ENCODE data around the gene NR5A1.

The NR5A1 gene

DNA sequence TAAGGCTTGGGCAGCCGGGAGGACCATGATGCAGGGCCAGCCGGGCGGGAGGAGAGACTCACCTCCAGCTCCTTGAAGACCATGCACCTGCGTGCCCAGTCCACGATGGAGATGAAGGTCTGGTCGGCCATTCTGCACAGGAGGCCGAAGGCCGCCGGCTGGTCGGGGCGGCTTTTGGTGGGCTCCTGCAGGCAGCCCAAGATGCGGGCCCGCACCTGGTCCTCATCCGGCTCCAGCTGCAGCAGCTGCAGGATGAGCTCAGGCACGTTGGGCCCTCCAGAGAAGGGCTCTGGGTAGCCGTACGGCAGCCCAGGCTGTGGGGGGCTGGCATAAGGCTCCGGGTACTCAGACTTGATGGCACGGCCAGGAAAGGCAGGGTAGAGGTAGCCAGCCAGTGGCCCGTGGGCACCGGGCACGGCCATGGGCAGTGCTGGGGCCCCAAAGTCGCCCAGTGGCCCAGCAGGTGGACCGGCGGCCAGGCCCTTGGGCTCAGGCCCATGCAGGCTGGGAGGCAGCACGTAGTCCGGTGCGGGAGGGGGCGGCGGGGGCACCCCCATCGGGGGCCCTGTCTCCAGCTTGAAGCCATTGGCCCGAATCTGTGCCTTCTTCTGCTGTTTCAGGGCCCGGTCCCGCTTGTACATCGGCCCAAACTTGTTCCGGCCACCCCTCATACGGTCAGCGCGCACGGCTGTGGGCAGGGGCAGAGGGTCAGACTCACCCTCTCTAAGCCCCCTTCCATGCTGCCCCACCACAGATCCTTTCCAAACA lies 7.0 kb downstream of the NR5A1 start:
- no peaks in the 10 kb centered on the region for H3K36me3 ChIP-seq (ENCODE audit: control insufficient read depth in 4 of 4, insufficient read depth in 4 of 4, low read length in 3 of 4)
- WGBS (ENCODE audit: insufficient coverage) = 96% methylated on average over 37 of the region's 40 CpGs
- POLR2A ChIA-PET = no interaction called here
- no peaks in the 10 kb centered on the region for H3K9me3 ChIP-seq (ENCODE audit: control extremely low read depth in 1 of 5, control insufficient read depth in 4 of 5, insufficient read depth in 2 of 5, low read depth in 1 of 5, low read length in 4 of 5)
- H3K4me1 ChIP-seq (ENCODE audit: control extremely low read depth in 1 of 4, control insufficient read depth in 4 of 4, insufficient read depth in 4 of 4, low read length in 3 of 4) = peaks cover 0 to 46% (median 37%) of the 10 kb centered on the region in 4 experiments
- no peak for DNase-seq
- H3K4me3 ChIP-seq (ENCODE audit: control insufficient read depth in 1 of 7, extremely low read depth in 1 of 7, insufficient read depth in 4 of 7, low read depth in 2 of 7, low read length in 6 of 7) = no peak overlapping the region
- no peak overlapping the region for H3K27ac ChIP-seq (ENCODE audit: insufficient read depth in 1 of 2, low read depth in 1 of 2, low read length in 2 of 2, poor library complexity in 1 of 2, severe bottlenecking in 2 of 2)
- H3K27me3 ChIP-seq (replicated peaks in 2 of 5; ENCODE audit: control insufficient read depth in 4 of 5, insufficient read depth in 5 of 5, low read length in 4 of 5) = peaks cover 0 to 41% (median 14%) of the 10 kb centered on the region in 5 experiments
- CTCF ChIA-PET = interaction anchor here (0.8 to 1.3 kb wide), 3 partner anchors 10 to 60 kb away, joined by 3 to 5 read pairs (median 3); no protein-coding TSS in a partner anchor

DNA sequence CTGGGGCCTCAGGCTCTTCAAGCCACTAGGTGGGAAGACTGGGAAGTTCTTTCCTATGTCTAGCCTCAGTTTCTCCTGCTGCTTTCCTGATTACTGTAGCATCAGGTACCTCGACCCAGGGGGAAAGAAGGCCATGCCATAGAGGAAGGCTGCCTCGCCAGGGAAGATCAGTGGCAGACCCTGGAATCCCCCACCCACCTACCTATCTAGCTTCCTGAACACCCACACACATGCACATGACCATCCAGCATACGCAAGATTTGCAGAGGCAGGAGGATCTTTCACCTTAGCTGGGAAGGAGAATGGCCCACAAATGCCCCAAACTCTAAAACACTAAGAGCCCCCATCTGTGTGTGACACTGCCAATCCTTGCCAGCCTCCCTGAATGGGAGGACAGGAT lies 8.0 kb downstream of the NR5A1 start:
- Histone ChIP-seq H3K4me3 (ENCODE audit: control insufficient read depth in 1 of 7, extremely low read depth in 1 of 7, insufficient read depth in 4 of 7, low read depth in 2 of 7, low read length in 6 of 7) (no peak overlapping the region), H3K4me1 (ENCODE audit: control extremely low read depth in 1 of 4, control insufficient read depth in 4 of 4, insufficient read depth in 4 of 4, low read length in 3 of 4) (peaks cover 0 to 47% (median 38%) of the 10 kb centered on the region in 4 experiments), H3K27ac (ENCODE audit: insufficient read depth in 1 of 2, low read depth in 1 of 2, low read length in 2 of 2, poor library complexity in 1 of 2, severe bottlenecking in 2 of 2) (no peak overlapping the region), H3K9me3 (ENCODE audit: control extremely low read depth in 1 of 5, control insufficient read depth in 4 of 5, insufficient read depth in 2 of 5, low read depth in 1 of 5, low read length in 4 of 5) (no peaks in the 10 kb centered on the region), H3K27me3 (replicated peaks in 2 of 5; ENCODE audit: control insufficient read depth in 4 of 5, insufficient read depth in 5 of 5, low read length in 4 of 5) (peaks cover 0 to 33% (median 14%) of the 10 kb centered on the region in 5 experiments), H3K36me3 (ENCODE audit: control insufficient read depth in 4 of 4, insufficient read depth in 4 of 4, low read length in 3 of 4) (no peaks in the 10 kb centered on the region)
- ChIA-PET CTCF (interaction anchor here (1.0 to 1.3 kb wide), 2 partner anchors 21 to 59 kb away, joined by 3 read pairs; no protein-coding TSS in a partner anchor), POLR2A (no interaction called here)
- 100% methylated on average over 2 of the region's 3 CpGs for WGBS (ENCODE audit: insufficient coverage)
- no peak for DNase-seq

DNA sequence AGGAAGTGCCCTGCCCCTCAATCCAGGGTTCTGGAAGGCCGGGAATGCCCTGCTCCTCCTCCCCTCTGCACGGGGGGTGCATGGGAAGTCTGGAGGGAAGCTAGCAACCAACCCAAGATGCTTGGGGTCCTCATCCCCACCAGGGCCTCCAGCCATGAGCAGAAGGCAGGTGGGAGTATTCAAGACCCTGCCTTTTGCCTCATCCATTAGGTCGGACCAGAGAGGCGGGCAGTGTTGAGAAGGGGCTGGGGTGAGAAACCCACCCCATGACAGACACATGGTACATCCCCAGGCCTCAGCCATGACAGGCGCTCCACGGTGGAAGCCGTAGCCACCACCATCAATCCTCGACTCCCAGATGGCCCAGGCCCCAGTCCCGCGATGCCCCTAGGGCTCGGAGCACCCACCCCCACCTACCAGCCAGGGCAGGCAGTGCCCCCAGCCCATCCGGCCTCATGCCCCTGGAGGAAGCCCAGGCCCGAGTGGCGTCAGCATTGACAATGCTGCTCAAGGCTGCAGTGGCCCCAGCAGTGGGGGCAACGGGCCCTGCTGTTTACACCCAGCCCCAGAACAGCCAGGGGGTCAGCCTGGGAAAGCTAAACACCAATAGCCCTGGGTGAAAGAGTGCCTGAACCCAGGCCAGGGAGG lies 8.6 kb downstream of the NR5A1 start:
- WGBS (ENCODE audit: insufficient coverage) = 96% methylated on average over 10 of the region's 15 CpGs
- Histone ChIP-seq H3K4me1 (ENCODE audit: control extremely low read depth in 1 of 4, control insufficient read depth in 4 of 4, insufficient read depth in 4 of 4, low read length in 3 of 4) (peaks cover 0 to 41% (median 33%) of the 10 kb centered on the region in 4 experiments), H3K27ac (ENCODE audit: insufficient read depth in 1 of 2, low read depth in 1 of 2, low read length in 2 of 2, poor library complexity in 1 of 2, severe bottlenecking in 2 of 2) (no peak overlapping the region), H3K27me3 (replicated peaks in 2 of 5; ENCODE audit: control insufficient read depth in 4 of 5, insufficient read depth in 5 of 5, low read length in 4 of 5) (peaks cover 0 to 27% (median 9%) of the 10 kb centered on the region in 5 experiments), H3K36me3 (ENCODE audit: control insufficient read depth in 4 of 4, insufficient read depth in 4 of 4, low read length in 3 of 4) (no peaks in the 10 kb centered on the region), H3K9me3 (ENCODE audit: control extremely low read depth in 1 of 5, control insufficient read depth in 4 of 5, insufficient read depth in 2 of 5, low read depth in 1 of 5, low read length in 4 of 5) (no peaks in the 10 kb centered on the region), H3K4me3 (ENCODE audit: control insufficient read depth in 1 of 7, extremely low read depth in 1 of 7, insufficient read depth in 4 of 7, low read depth in 2 of 7, low read length in 6 of 7) (no peak overlapping the region)
- ChIA-PET POLR2A (no interaction called here), CTCF (interaction anchor here (0.7 to 1.0 kb wide), 3 partner anchors 11 to 77 kb away, joined by 3 read pairs; no protein-coding TSS in a partner anchor)
- DNase-seq = no peak

DNA sequence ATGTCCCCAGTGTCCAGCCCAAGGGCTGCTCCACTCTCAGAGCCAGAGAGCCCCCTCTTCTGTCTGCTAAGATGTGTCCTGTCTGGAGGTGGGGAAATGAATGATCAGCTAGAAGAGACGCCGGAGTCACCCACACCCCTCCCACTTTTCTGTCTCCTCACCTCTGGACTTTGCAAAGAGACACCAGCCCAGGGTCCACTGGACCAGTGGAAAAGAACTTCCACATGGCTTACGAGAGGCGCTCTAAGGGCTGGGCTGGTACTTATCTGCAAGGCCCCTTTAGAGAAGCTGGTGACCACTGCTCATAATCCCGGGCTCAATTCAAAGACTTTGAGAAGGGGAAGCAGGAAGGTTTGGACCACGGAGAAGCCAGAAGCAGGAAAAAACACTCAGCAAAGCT lies 9.2 kb downstream of the NR5A1 start:
- Histone ChIP-seq H3K4me3 (ENCODE audit: control insufficient read depth in 1 of 7, extremely low read depth in 1 of 7, insufficient read depth in 4 of 7, low read depth in 2 of 7, low read length in 6 of 7) (no peak overlapping the region), H3K27ac (ENCODE audit: insufficient read depth in 1 of 2, low read depth in 1 of 2, low read length in 2 of 2, poor library complexity in 1 of 2, severe bottlenecking in 2 of 2) (no peak overlapping the region), H3K4me1 (ENCODE audit: control extremely low read depth in 1 of 4, control insufficient read depth in 4 of 4, insufficient read depth in 4 of 4, low read length in 3 of 4) (peaks cover 0 to 35% (median 27%) of the 10 kb centered on the region in 4 experiments), H3K36me3 (ENCODE audit: control insufficient read depth in 4 of 4, insufficient read depth in 4 of 4, low read length in 3 of 4) (no peaks in the 10 kb centered on the region), H3K9me3 (ENCODE audit: control extremely low read depth in 1 of 5, control insufficient read depth in 4 of 5, insufficient read depth in 2 of 5, low read depth in 1 of 5, low read length in 4 of 5) (no peaks in the 10 kb centered on the region), H3K27me3 (replicated peaks in 2 of 5; ENCODE audit: control insufficient read depth in 4 of 5, insufficient read depth in 5 of 5, low read length in 4 of 5) (peaks cover 0 to 21% (median 6%) of the 10 kb centered on the region in 5 experiments)
- DNase-seq = no peak
- 98% methylated on average over 4 of the region's 6 CpGs for WGBS (ENCODE audit: insufficient coverage)
- ChIA-PET POLR2A (no interaction called here), CTCF (interaction anchor here (0.7 to 1.0 kb wide), 2 partner anchors 10 to 77 kb away, joined by 3 read pairs; no protein-coding TSS in a partner anchor)

DNA sequence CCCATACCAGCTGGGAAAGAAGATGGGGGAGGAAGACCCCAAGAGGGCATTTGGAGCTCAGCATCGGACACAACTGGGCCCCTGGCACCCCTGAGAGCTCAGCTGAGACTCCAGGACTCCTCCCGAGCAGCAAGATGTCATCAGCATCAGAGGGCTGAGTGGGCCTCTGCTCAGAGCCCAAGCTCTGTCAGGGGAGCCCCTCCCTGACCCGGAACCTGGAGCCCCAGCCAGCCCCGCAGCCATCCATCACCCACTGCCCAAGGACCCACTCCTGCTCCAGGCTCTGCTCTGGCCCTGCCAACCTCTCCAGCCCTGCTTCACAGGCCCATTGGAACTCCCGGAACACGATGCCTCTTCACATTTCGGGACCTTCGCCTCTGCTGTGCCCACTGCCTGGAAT lies 9.8 kb downstream of the NR5A1 start:
- no peak overlapping the region for H3K27ac ChIP-seq (ENCODE audit: insufficient read depth in 1 of 2, low read depth in 1 of 2, low read length in 2 of 2, poor library complexity in 1 of 2, severe bottlenecking in 2 of 2)
- peaks cover 0 to 35% (median 26%) of the 10 kb centered on the region in 4 experiments for H3K4me1 ChIP-seq (ENCODE audit: control extremely low read depth in 1 of 4, control insufficient read depth in 4 of 4, insufficient read depth in 4 of 4, low read length in 3 of 4)
- DNase-seq = no peak
- ChIA-PET CTCF (interaction anchor here (1.0 to 2.0 kb wide), 2 partner anchors 10 to 24 kb away, joined by 3 to 5 read pairs; no protein-coding TSS in a partner anchor), POLR2A (no interaction called here)
- WGBS (ENCODE audit: insufficient coverage) = over 99% methylated on average over 8 of the region's 8 CpGs
- H3K9me3 ChIP-seq (ENCODE audit: control extremely low read depth in 1 of 5, control insufficient read depth in 4 of 5, insufficient read depth in 2 of 5, low read depth in 1 of 5, low read length in 4 of 5) = no peaks in the 10 kb centered on the region
- H3K27me3 ChIP-seq (replicated peaks in 2 of 5; ENCODE audit: control insufficient read depth in 4 of 5, insufficient read depth in 5 of 5, low read length in 4 of 5) = peaks cover 0 to 15% (median 3%) of the 10 kb centered on the region in 5 experiments
- H3K4me3 ChIP-seq (ENCODE audit: control insufficient read depth in 1 of 7, extremely low read depth in 1 of 7, insufficient read depth in 4 of 7, low read depth in 2 of 7, low read length in 6 of 7) = no peak overlapping the region
- H3K36me3 ChIP-seq (ENCODE audit: control insufficient read depth in 4 of 4, insufficient read depth in 4 of 4, low read length in 3 of 4) = no peaks in the 10 kb centered on the region

DNA sequence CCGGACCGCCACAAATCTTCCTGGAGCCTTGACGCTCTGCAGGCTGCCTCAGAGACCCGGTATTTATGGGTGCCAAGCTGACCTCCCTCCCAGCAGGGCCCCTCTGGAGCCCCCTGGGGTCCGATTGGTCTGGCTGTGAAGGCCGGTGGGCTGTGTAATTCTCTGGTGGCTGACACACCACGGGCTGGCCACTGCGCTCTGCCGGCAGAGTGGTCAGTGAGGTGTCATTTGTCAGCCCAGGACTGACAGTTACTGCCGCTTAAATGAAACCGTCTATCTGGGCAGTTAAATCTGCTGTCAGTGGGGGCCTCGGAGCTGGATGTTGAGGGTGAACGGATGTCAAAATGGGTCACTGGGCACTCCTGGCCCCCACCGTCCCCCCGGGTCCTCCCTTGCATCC lies 10.7 kb downstream of the NR5A1 start:
- Histone ChIP-seq H3K4me3 (ENCODE audit: control insufficient read depth in 1 of 7, extremely low read depth in 1 of 7, insufficient read depth in 4 of 7, low read depth in 2 of 7, low read length in 6 of 7) (peak overlapping the region in 2 of 7 experiments; percentile 48 to 59), H3K4me1 (ENCODE audit: control extremely low read depth in 1 of 4, control insufficient read depth in 4 of 4, insufficient read depth in 4 of 4, low read length in 3 of 4) (peaks cover 0 to 35% (median 26%) of the 10 kb centered on the region in 4 experiments), H3K9me3 (ENCODE audit: control extremely low read depth in 1 of 5, control insufficient read depth in 4 of 5, insufficient read depth in 2 of 5, low read depth in 1 of 5, low read length in 4 of 5) (no peaks in the 10 kb centered on the region), H3K27me3 (replicated peaks in 2 of 5; ENCODE audit: control insufficient read depth in 4 of 5, insufficient read depth in 5 of 5, low read length in 4 of 5) (peaks cover 0 to 6% (median 0%) of the 10 kb centered on the region in 5 experiments), H3K27ac (ENCODE audit: insufficient read depth in 1 of 2, low read depth in 1 of 2, low read length in 2 of 2, poor library complexity in 1 of 2, severe bottlenecking in 2 of 2) (no peak overlapping the region), H3K36me3 (ENCODE audit: control insufficient read depth in 4 of 4, insufficient read depth in 4 of 4, low read length in 3 of 4) (no peaks in the 10 kb centered on the region)
- no peak for DNase-seq
- 77% methylated on average over 11 of the region's 15 CpGs for WGBS (ENCODE audit: insufficient coverage)
- CTCF ChIA-PET = interaction anchor here (0.8 to 2.0 kb wide), 2 partner anchors 23 to 76 kb away, joined by 3 to 5 read pairs; no protein-coding TSS in a partner anchor
- POLR2A ChIA-PET = interaction anchor here (0.5 kb wide), 1 partner anchor 56 kb away, joined by 3 read pairs; no protein-coding TSS in a partner anchor

Data from common myeloid progenitor, CD34-positive (primary cell).